GM19238 (cell line): Measurements from ENCODE around the gene C16orf95.

Source experiments
- DNase-seq: peaks from one replicate; pipeline ENCODE4 v3.0.0; 2011; ENCODE audit warnings: low spot score; ENCODE audit not compliant: insufficient read length

The C16orf95 gene

GRCh38 chr16:87254296-87254695 is 62.9 kb downstream of the C16orf95 start:
- no peak for DNase-seq

- no peak for DNase-seq
Measured at GRCh38 chr16:87253536-87253935, 63.7 kb downstream of the C16orf95 start.
